ENCODE measurements around the gene ABHD16A. TPM values are rescaled to one million over a fixed set of nuclear protein-coding genes. Genes with fewer than 3 reads are reported as not detected.
A peak's percentile ranks its signal among the peaks of the same experiment; 100 is the strongest.

The ABHD16A gene
- total and polyA plus RNA-seq, 2 of the 13 experiments (the other 11 are each of a cell fraction or from before 2014, with no cell fraction given) = 43.5 to 45.4 TPM

GRCh38 chr6:31739639-31740396 lies 36.7 kb upstream of the ABHD16A start, which contains the start of gene MSH5 (continued):
- TF ChIP-seq ZNF567 (CRISPR knock-in tag; IDR thresholded peaks at IDR 0.05; ENCODE audit: borderline replicate concordance) (no peak; the same call in 1 of the 2 replicates), ZNF616 (CRISPR knock-in tag; IDR thresholded peaks at IDR 0.05; ENCODE audit: low read depth) (peak; percentile 98), POLR2AphosphoS5 (IDR thresholded peaks at IDR 0.05; ENCODE audit: low read depth, low read length) (peak; percentile 74), MXI1 (IDR thresholded peaks at IDR 0.05; ENCODE audit: borderline replicate concordance, low read depth, low read length) (peak; percentile 94), ZFP1 (CRISPR knock-in tag; IDR thresholded peaks at IDR 0.05) (0 out of 2 replicates have a peak, but pooled peaks have one; percentile 71), NR1H2 (CRISPR knock-in tag; IDR thresholded peaks at IDR 0.05; ENCODE audit: borderline replicate concordance, low read depth) (0 out of 2 replicates have a peak, but pooled peaks have one; percentile 94), CC2D1A (CRISPR knock-in tag; IDR thresholded peaks at IDR 0.05) (peak; percentile 98), BCLAF1 (IDR thresholded peaks at IDR 0.05) (no peak), NFE2L1 (CRISPR knock-in tag; IDR thresholded peaks at IDR 0.05; ENCODE audit: borderline replicate concordance) (peak; percentile 88; the same call in 1 of the 2 replicates), XRCC5 (optimal IDR thresholded peaks at IDR 0.05; ENCODE audit: low read length) (peak; percentile 48), ZNF382 (CRISPR knock-in tag; IDR thresholded peaks at IDR 0.05; ENCODE audit: borderline replicate concordance) (no peak), ESRRA (CRISPR knock-in tag; IDR thresholded peaks at IDR 0.05; ENCODE audit: low read depth) (peak; percentile 79), LBX2 (CRISPR knock-in tag; IDR thresholded peaks at IDR 0.05; ENCODE audit: borderline replicate concordance) (peak; percentile 98; the same call in 1 of the 2 replicates), KAT2B (IDR thresholded peaks at IDR 0.05; ENCODE audit: borderline replicate concordance, low read depth, low read length) (no peak), NR2F6 (IDR thresholded peaks at IDR 0.05) (no peak), NR2F6 (CRISPR knock-in tag; IDR thresholded peaks at IDR 0.05) (peak; percentile 33; the same call in 1 of the 2 replicates), ZNF883 (CRISPR knock-in tag; IDR thresholded peaks at IDR 0.05; ENCODE audit: not compliant biosample characterization) (peak; percentile 100), ASH2L (IDR thresholded peaks at IDR 0.05; ENCODE audit: insufficient read length, low read depth, low read length) (peak; percentile 35), ZNF256 (CRISPR knock-in tag; conservative IDR thresholded peaks at IDR 0.05) (peak; percentile 94), FOXO1 (CRISPR knock-in tag; IDR thresholded peaks at IDR 0.05) (no peak; the same call in 1 of the 2 replicates), ZNF225 (CRISPR knock-in tag; IDR thresholded peaks at IDR 0.05) (peak; percentile 77; the same call in 1 of the 2 replicates), ZNF3 (CRISPR knock-in tag; IDR thresholded peaks at IDR 0.05) (no peak), YY1 (IDR thresholded peaks at IDR 0.05; ENCODE audit: insufficient read depth, insufficient replicate concordance, low read depth, low read length) (peak; percentile 85), ZFP36L1 (CRISPR knock-in tag; IDR thresholded peaks at IDR 0.05) (peak; percentile 99), ZNF326 (CRISPR knock-in tag; IDR thresholded peaks at IDR 0.05; ENCODE audit: borderline replicate concordance) (no peak), ZSCAN12 (CRISPR knock-in tag; IDR thresholded peaks at IDR 0.05) (peak; percentile 73; the same call in 1 of the 2 replicates)
- TF ChIP-seq, protein P1, sequence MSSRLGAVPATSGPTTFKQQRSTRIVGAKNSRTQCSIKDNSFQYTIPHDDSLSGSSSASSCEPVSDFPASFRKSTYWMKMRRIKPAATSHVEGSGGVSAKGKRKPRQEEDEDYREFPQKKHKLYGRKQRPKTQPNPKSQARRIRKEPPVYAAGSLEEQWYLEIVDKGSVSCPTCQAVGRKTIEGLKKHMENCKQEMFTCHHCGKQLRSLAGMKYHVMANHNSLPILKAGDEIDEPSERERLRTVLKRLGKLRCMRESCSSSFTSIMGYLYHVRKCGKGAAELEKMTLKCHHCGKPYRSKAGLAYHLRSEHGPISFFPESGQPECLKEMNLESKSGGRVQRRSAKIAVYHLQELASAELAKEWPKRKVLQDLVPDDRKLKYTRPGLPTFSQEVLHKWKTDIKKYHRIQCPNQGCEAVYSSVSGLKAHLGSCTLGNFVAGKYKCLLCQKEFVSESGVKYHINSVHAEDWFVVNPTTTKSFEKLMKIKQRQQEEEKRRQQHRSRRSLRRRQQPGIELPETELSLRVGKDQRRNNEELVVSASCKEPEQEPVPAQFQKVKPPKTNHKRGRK (CRISPR knock-in tag; IDR thresholded peaks at IDR 0.05) = 0 out of 2 replicates have a peak, but pooled peaks have one; percentile 6
